Activated CD8-positive, alpha-beta memory T cell treated with anti-CD3 and anti-CD28 coated beads, Interleukin-2, amount 50 U/mL, for 1 hour (primary cell): ENCODE results near the gene DPP10.

ENCODE experiments used
- DNase-seq: peaks from one replicate; pipeline ENCODE4 v3.0.0-alpha.2; 2020; ENCODE audit errors: extremely low read depth

The DPP10 gene

GRCh38 chr2:115129536-115129935 is 687.1 kb downstream of the DPP10 start:
- no peak for DNase-seq

- no peak for DNase-seq
Observed at GRCh38 chr2:115160531-115161080, 718.2 kb downstream of the DPP10 start.

- DNase-seq: no peak
Observed at GRCh38 chr2:115161081-115161770, 718.8 kb downstream of the DPP10 start.

- DNase-seq: no peak
Observed at GRCh38 chr2:115161771-115162493, 719.5 kb downstream of the DPP10 start.

- no peak for DNase-seq
Observed at GRCh38 chr2:115162494-115163293, 720.3 kb downstream of the DPP10 start.

- no peak for DNase-seq
Observed at GRCh38 chr2:115163572-115163971, 721.1 kb downstream of the DPP10 start.

- no peak for DNase-seq
Observed at GRCh38 chr2:115165529-115166109, 723.2 kb downstream of the DPP10 start.

- no peak for DNase-seq
Observed at GRCh38 chr2:115168457-115168856, 726.0 kb downstream of the DPP10 start.

- DNase-seq: no peak
Observed at GRCh38 chr2:115169814-115170213, 727.4 kb downstream of the DPP10 start.

- no peak for DNase-seq
Observed at GRCh38 chr2:115171751-115172150, 729.3 kb downstream of the DPP10 start.

GRCh38 chr2:115174651-115175050 is 732.2 kb downstream of the DPP10 start:
- no peak for DNase-seq

GRCh38 chr2:115183144-115183543 is 740.7 kb downstream of the DPP10 start:
- no peak for DNase-seq

- DNase-seq: no peak
Observed at GRCh38 chr2:115190459-115190858, 748.0 kb downstream of the DPP10 start.

GRCh38 chr2:115194623-115195022 is 752.2 kb downstream of the DPP10 start:
- DNase-seq: no peak

- DNase-seq: no peak
Observed at GRCh38 chr2:115196587-115196986, 754.1 kb downstream of the DPP10 start.

- no peak for DNase-seq
Observed at GRCh38 chr2:115199966-115200365, 757.5 kb downstream of the DPP10 start.

- no peak for DNase-seq
Observed at GRCh38 chr2:115201386-115201785, 758.9 kb downstream of the DPP10 start.

GRCh38 chr2:115208493-115209164 is 766.2 kb downstream of the DPP10 start:
- DNase-seq: no peak

GRCh38 chr2:115214050-115214449 is 771.6 kb downstream of the DPP10 start:
- no peak for DNase-seq

- DNase-seq: no peak
Observed at GRCh38 chr2:115219296-115219695, 776.9 kb downstream of the DPP10 start.

GRCh38 chr2:115234186-115234585 is 791.7 kb downstream of the DPP10 start:
- DNase-seq: no peak
